Measurements from ENCODE around the gene SSTR5.
A peak's percentile ranks its signal among the peaks of the same experiment; 100 is the strongest.

SSTR5 gene

DNA sequence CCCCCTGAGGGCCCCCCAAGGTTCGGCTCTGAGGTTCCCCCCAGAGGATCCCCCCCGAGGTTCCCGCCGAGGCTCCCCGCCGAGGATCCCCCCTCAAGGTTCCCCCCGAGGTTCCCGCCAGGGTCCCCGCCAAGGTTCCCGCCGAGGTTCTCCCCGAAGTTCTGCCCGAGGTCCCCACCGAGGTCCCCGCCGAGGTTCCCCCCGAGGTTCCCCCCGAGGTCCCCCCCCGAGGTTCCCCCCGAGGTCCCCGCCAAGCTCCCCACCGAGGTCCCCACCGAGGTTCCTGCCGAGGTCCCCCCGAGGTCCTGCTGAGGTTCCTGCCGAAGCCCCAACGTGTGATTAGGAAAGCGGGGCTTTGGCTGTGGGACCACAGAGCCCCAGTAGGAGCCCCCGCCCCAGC is 32.2 kb upstream of the SSTR5 start:
- no peak for DNase-seq

DNA sequence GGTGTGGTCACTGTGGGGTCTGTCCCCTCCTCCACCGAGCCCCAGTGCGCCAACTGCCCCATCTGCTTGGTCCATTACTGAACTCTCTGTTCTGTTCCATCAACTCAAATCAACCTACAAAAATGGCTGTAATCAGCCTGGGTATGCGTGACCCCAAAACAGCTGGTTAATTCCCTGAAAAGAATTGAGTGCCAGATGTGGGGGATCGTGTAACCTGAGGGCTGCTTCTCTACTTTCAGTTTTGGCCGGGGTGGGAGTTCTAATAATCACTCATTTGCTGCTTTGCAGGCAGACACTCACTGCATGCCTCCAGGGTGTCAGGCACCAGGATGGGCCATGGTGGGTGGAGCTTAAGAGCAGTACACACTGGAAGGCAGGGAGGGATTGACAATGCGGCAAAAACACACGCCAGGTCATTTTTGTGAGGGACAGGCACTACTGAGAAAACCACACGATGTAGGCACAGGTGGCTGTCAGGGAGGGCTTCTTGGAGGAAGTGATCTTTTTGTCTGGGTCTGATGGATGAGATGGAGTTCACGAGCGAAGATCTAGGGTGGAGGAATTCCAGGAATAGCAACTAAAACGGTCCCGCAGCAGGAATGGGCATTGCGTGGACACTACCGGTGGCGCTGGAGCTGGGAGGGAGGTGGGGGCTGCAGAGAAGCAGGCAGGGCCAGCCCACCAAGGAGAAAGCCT is 30.4 kb upstream of the SSTR5 start:
- no peak for DNase-seq

DNA sequence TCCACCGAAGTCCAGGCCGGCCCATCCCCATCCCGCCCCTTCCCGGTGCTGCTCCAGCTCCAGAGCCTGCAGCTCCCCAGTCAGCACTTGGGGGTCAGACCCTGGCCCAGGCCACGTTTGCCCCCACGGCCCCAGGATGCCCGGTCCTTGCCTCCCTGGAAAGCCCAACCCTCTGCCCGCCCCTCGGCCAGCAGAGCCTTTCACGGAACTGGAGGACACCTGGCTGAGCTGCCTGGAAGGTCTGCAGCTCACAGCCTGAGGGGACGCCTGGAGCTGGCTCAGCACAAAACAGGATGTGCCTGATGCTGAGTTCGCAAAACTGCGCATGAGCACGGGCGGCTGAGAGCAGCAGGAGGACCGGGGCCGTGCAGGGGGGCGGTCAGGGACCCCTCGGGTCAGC is 29.7 kb upstream of the SSTR5 start:
- DNase-seq: no peak

DNA sequence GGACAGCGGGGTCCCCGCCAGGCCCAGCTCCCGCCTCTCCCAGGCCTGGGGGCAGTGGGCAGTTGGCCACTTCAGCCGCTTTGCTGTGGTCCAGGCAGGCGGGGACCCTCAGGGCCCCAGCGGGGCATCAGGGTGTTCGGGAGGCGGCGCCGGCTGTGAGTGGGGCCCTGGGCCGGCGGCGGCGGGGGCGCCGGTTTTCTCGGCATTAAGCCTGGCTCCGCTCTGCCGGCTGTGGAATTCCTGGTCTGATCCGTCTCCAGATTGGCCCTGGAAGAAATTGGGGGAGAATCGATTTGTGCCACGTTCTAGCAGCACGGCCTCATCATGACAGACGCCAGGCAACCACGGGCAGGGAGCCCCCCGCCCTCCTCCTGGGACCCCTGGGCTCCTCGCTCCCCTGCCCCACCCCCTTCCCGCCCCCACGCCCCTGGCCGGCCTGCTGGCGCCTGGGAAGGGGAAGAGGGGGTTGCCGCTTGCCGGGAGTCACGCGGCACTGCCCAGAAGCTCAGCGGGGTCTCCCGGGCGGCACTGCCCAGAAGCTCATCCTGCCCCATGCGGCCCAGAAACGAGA is 28.6 kb upstream of the SSTR5 start:
- no peak for DNase-seq

DNA sequence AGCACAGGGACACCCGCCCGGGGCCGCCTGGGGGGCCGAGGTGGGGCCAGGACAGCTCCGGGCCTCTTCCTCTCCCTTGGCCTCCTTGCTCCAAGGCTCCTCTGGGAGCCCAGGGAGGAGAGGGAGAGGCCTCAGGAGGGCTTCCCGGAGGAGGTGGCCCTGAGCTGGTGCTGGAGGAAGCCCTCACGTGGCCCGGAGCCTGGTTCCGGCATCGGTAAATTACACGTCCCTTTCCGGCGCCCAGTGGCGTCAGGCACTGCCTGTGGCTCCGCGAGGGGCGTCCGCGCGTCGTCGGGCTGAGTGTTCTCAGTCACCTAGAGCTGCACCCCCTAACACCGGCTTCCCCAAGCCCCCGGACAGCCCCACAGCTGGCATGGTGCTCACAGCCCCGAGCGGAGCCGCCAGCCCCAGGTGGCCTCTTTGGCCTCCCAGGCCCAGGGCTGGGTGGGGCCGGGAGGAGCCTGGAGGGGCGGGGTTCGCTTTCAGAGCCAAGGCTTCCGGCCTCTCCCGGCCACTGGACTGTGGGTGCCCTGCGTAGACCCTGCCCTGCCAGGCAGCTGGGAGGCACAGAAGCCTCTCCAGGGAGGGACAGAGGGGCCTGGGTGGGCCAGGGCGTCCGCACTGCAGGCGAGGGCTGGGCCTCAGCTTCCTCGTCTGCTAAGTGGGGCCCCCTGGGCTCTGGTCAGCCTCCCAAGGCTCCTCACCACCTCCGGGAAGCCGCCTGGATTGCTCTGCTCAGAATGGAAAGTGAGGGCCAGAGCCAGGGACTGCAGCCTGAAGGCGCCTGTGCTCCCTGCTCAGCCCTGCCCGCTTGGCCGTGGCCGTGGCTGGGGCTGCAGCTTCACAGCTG is 27.9 kb upstream of the SSTR5 start:
- DNase-seq: no peak

DNA sequence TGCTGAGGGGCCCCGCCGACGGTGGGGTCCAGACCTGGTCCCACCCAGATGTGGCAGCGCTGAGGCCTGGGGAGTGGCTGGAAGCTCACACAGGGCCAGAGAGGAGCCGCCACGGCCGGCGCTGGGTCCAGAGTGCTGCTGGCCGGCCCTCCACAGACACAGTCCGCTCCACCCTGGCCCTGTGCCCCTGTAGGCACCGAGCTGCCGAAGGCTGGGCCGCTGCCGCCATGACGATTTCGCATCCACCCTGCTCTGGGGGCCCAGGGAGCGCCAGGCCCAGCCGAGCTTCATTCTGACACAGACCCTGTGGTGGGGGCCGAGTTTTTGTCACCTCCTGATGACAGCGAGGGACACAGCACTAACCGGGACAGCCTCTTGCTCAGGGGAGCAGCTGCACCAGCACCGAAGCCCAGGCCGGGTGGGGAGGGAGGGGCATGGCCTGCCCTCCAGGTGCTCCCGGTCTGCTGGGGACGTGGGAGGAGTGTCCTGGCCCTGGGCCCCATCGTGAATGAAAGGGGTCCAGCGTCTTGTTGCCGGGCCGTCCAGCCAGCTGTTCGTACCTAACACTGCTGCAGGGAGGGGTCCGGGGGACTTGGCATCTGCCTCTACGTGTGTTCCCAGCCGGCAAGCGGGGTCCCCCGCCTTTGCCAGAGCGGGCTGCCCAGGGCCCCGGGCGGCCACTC is 27.1 kb upstream of the SSTR5 start:
- no peak for DNase-seq

DNA sequence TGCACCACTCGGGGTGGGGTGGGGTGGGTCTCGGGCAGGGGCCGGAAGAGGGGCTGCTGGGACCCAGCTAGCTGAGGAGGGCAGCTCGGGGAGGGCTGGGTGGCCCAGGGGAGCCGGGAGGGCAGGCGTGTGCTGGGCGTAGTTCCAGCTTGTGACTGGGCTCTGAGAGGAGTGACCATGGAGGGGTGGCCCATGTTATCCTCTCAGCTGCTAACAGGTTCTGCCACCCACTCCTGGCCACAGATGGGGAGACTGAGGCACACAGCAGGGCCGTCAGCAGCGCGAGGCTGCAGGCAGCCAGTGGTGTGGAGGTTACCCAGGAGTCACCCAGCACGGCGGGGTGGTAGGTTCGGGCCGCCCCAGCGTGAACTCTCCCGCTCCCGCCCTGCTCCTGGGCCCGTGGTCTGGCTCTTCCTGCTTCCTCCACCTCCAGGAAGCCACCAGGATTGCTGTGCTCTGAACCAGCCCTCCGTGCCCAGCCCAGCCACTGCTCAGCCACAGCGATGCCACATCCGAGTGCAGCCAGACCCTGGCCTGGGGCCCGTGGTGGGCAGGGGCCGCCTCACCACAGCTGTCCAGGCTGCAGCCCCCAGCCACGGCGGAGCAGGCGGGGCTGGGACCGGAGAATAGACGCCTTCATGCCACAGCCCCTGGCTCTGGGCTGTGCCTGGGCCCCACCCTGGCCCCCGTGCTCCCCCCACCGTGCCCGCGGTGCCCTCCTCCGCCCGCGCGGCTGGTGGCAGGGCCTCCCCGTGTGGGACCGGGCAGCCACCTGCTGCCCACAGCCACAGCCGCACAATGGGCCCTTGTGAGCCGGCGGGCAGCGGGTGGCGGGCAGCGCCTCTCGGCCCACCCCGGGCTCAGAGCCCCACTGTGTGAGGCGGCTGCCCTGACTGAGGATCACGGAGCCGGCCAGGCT is 26.3 kb upstream of the SSTR5 start:
- DNase-seq: no peak

DNA sequence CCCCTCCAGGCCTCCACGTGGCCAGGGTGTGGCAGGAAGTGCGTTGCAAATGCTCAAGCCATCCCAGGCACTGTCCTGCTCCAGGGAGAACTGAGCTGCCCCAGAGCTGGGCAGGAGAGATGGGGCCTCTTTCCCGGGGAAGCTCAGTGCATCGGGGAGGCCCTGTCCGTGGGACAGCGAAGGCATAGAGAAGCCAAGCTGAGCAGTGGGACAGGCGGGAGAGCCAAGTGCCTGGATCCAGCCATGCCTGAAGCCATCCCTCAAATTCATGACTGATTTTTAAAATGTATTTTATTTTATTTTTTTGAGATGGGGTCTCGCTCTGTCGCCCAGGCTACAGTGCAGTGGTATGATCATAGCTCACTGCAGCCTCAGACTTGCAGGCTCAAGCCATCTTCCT is 25.4 kb upstream of the SSTR5 start:
- no peak for DNase-seq

DNA sequence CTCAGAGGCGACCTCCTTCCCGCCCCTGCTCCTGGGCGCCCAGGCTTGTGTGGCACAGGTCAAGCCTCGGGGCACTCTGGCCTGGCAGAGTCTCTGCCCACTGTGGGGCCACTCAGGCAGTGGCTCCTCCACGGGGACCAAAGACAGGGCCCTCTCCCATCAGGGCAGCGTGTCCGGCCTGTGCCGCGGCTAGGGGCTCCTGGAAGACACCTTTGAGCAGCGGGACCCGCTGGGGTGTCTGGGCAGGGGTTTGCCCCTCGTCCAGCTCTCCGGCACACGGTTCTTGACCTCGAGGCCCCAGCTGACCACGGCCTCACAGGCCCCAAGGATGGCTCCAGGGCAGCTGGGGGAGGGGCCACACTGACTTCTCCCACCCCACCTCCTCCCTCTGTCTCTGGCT is 24.7 kb upstream of the SSTR5 start:
- DNase-seq: no peak

DNA sequence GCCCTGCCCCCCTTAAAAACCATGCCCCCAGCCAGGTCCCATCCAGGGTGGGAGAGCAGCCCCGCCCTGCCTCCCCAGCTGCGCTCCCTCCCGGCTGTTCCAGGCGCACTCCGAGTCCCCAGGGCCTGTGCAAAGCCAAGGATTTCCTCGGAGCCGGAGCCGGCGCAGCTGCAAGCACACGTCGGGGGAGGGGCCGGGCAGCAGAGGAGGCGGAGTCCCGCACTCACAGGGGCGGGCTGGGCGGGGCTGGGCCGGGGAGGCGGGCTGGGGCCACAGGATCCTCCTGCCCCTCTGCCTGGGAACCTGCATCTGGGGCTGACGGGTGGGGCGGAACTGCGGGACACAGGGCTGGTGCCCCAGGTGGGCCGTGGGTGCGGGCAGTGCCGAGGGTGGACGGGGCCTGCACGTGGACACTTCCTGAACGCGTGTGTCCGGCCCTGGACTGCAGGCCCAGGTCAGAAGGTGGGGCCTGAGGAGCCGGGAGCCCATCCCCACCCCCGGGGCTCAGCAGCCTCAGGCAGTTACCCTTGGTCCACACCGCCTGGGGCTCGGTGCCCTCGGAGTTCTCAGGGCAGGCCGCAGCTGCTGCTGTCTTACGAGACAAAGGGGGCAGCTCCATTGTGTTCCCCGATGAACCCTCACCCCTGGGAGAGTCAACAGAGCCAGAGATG is 24.0 kb upstream of the SSTR5 start:
- no peak for DNase-seq

DNA sequence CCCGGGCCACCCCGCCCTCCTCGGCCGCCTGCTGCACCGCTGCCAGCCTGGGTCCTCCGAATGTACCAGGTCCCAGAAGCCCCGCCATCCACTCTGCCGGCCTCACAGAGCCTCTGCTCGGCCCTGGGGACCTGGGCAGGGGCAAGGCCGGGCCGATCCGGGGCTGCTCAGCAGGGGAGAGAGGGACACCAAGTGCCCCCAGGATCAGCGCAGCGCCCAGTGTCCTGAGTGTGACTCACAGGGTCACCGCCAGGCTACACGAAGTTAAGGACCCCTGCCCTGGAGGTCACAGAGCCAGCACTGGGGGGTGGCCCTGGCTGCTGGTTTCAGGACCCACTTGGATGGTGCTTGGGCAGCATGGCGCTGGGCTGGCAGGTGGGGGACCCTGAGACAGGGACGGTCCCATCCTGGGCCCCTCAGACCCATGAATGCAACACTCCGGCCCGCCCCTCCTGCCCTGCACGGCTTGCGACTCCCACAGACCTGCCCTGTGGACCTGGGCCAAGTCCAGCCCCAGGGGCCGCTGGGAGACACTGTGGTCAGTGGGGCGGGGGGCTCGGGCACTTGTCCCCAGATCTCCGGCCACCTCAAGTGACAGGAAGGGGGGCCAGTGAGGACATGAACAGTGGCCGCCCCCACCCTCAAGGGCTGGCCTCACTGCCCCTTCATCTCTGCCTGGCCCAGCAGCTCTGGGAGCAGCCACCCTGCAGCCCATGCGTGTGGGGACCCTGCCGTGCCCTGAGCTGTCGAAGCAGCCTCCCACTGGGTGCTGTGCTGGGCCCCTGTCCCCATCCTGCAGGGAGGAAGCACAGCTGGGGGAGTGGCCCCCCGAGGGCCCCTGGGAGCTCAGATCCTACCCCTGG is 23.2 kb upstream of the SSTR5 start:
- no peak for DNase-seq

DNA sequence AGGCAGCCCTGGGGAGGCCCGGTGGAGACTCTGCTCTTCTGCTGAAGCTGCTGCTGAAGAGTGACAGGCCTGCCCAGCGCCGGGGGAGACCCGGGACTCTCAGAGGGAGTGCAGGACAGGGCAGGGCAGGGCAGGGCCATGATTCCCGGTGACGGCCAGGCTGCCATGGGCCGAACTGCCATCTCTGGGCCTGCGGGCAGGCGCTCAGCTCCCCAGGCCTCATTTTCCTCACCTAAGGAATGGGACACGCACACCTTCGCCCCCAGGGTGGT is 22.6 kb upstream of the SSTR5 start:
- DNase-seq: no peak

DNA sequence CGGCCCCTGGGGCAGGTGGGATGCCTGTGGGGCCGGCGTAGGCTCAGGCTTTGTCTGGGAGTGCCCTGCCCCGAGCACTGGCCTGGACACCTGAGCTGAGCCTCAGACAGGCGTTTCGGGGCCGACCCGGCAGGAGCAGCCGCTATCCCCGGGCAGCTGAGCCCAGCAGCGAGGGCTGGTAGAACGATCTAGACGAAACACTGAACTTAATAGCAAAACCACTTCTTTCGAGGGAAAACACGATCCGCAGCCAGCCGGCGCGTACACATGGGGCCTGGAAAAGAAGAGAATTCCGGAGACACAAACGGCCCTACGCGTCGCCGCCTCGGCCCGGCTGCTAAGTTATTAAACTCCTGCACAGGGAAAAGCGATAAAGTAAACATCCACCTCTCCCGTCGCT is 22.0 kb upstream of the SSTR5 start:
- DNase-seq: no peak

DNA sequence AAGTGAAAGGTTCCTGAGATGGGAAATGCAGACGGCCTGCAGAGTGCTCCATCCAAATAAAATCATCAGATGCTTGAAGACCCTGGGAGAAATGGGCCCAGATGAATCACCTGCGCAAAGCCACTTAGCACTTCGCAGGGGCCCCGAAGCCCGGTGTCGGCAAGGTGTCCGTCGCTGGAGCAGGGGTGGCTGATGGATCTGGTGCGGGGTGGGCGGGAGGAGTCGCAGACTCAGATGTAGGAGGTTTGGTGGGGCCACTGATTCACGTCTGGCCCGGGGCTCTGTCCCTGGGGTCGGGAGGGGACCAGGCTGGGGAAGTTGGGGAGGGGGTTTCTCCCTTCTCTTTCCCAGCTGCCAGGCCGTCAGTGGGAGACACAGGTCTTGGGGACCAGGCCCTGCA is 21.6 kb upstream of the SSTR5 start:
- DNase-seq: no peak

DNA sequence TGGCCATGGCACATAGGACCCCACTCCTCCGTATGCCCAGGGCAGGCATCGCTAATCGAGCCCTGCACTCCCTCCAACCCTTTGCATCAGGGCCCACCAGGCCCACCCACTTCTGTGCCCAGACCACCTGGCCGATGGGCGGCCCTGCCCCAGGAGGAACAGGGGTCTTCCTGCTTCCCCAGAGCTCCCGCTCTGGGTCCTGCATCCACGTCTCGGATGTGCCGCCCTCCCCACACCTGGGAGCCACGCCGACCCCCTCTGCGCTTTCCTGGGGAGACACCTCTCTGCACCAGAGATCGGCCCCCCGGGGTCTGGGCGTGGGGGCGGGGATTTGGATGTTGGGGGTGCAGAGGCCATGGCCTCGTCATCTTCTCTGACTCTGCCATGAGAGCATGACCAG is 21.1 kb upstream of the SSTR5 start:
- no peak for DNase-seq

DNA sequence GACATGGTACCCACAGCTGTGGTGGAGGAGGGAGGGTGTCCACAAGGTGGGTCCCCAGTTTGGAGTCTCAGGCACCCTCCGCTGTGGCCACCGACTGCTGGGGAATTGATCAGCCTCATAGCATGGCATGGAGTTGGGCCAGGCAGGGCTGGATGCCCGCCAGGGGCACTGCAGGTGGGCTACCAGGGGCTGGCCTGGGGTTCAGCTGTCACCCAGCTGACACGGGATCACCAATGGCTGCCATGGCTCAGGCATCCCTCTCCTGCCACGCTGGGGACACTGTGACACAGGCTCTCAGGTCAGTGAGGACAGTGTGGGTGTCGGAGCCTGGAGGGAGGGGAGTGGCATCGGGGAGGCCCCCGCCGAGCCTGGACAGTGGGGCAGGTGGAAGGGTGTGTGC is 19.8 kb upstream of the SSTR5 start:
- no peak for DNase-seq

DNA sequence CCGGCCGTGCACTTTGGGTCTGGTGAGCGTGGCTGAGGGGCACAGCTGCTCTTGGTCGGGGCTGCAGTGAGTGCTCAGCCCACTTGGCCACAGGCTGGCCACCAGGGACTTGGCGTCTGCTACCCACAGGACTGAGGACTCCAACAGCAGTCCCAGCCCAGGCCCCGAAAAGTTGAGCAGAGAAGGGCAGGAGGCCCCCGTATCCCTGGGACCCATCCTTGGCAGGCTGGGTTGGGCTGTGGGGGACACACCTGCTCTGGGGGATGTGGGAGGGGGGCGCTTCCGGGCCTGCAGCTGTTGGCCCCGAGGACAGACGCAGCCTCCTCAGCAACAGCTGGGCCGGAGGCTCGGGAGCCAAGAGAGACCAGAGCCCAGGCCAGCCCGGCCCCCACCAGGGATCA is 19.4 kb upstream of the SSTR5 start:
- DNase-seq: no peak

DNA sequence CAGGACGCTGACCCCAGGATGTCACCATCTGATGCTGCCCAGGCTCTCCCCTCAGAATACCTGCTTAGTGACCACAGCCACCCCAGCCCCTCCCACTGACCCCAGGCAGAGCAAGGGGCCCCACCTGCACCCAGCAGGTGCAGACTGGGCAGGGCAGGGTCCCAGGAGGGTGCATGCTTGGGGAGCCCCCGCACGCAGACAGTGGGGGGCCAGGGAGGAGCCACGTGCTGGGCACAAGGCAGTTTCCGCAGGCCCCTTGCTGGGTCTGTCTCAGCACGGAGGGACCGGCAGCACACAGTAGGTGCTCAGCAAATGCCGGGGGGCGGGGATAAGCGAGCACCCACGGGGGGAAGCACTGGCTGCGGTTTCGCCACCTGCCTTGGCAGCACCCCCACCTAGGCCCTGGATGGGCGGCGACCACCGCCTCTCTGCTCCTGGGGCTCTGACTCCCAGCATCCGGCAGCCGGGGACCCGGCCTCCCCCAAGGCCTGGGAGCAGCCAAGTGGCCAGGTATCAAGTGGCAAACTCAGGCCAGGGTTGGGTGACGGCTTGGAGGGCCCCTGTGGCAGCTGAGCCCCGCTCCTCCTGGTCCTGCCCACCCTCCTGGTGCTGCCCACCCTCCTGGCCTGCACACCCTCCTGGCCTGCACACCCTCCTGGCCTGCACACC is 18.7 kb upstream of the SSTR5 start:
- DNase-seq: no peak

DNA sequence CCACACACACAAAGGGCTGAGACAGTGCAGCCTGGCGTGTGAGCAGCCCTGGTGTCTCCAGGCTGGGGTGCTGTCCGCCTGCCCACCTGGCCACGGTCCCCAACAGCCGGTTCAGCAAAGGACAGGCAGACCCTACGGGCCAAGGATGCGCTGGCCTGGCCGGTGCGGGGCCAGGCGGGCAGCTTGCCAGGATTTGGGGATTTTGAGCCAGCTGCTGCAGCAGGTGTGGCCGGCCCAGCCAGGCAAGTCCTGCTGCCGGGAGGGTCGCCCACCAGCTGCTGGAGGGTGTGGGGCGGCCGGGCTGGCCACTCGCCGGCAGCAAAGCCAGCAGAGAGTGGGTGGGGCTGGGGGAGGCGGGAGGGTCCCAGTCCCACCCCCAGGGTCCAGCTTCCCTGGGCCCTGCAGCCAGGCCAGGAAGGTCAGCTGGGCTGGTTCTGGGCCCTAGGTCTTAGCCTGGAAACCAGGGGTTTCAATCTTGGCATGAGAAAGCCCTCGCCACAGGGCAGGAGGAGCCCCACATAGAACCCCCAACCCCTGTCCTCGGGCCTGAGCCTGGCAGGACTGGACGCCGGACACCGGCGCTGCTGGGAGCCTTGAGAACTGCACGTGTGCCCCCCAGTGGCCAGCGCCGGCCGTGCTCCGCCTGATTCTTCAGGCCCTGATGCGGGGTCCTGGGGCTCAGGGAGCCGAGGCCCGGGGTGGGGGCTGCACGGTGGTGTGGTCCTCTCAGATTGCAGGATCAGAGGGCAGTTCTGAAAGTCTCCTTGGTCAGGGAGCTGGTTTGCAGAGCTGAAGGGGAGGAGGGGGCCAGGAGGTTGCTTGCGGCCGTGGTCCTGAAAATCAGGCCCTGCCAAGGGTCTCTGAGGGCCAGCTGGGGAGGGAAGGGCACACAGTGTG is 17.6 kb upstream of the SSTR5 start:
- peak; percentile 33 for DNase-seq

DNA sequence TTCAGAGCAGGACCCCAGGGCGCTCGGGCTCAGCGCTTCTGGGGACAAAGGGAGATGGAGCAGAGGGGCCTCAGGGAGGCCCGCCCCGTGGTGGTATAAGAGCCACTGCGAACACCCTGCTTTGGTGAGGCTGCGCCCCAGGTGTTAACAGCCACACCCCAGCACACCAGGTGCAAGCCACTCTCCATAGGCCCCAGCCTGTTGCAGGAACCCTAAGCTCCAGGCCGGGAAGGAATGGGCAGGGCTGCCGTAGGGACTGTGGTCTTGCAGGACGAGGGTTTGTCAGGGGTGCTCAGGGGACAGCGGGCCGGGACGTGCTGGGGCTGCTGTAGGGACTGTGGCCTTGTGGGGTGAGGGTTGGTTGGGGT is 17.0 kb upstream of the SSTR5 start:
- DNase-seq: no peak

All from inflammatory macrophage treated with lipopolysaccharide for 4 hours (primary cell).